HG02623 (cell line): Measurements from ENCODE around the gene SRA1.

Experiments used
- ATAC-seq: cut with Tn5 transposase; IDR thresholded peaks from one replicate; pipeline ENCODE4 v1.9.1; 2021; ENCODE audit warnings: moderate library complexity; ENCODE audit not compliant: unreplicated experiment

The SRA1 gene

DNA sequence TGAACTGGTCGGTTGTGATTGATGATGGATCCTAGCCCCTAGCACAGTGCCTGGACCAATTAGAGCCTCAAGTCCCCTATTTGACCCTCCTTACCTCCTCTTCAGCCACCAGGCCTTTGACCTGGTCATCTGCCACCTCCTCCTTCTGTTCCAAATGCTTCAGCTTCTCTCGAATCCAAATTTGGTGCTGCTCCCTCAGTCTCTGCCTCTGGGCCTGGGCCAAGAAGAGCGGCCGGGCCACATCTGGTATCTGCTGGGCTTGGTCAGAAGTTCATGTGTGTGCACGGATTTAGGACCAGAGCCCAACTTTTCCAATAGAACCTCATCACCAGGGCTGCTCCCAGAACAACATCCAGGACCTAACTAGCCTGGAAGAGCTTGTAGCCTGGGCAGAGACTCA lies 13.8 kb upstream of the SRA1 start:
- no peak for ATAC-seq

DNA sequence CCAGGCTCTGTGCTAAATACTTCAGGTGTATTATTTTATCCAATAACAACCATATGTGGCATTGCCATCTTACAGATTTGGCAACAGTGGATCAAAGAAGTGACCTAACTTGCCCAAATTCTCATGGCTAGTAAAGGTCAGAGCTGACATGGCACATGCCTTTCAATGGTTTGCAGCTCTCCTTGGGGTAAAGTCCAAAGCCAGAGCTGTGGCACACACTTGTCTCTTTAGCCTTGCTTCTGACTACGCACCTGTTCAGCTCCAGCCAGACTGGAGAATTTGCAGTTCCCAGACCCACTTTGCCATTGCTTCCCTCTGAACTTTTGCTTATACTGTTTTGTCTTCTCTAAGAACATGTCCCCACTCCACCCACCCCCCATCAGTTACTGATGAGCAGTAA lies 13.2 kb upstream of the SRA1 start:
- no peak for ATAC-seq

DNA sequence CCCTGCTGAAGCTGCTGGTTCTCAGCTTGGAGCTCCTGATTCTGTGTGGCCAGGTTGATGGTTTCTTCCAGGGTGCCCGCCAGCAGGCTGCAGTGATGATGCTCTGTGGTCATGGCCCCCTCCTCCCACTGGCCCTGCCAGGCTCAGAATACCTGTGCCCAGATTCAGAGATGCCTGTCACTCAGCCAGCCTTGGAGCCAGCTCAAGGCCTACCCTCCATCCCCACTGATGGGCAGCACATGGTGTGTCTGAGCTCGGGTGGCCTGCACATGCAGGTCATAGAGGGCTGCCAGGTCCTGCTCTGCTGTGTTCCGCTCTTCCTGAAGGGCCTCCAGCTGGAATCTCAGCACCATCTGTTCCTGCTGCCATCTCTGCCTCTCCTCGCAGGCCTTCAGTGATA lies 12.8 kb upstream of the SRA1 start:
- ATAC-seq: no peak

DNA sequence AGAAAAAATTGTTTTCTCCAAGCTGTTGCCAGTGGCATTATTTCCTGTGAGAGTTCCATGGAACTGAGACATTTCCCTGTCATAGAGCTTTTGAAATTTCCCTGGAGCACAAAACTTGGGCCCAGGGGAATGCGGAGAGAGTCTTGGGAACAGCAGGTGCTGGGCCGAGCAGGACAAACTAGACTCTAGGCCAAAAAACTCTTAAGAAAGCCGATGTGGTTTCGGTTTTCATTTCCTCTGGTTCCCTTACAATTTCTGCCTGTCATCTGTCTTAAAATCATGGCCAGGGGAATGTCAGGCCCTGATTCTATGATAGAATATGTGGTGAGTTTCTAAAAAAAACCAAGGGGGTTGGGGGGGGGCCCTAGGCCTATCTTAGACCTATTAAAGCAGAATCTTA lies 11.9 kb upstream of the SRA1 start:
- ATAC-seq: no peak

- no peak for ATAC-seq
These were observed 11.3 kb upstream of the SRA1 start for GRCh38 chr5:140568443-140569063.

- ATAC-seq: no peak
These were observed 10.6 kb upstream of the SRA1 start for GRCh38 chr5:140567871-140568270.

GRCh38 chr5:140567136-140567818 lies 10.0 kb upstream of the SRA1 start:
- no peak for ATAC-seq

- no peak for ATAC-seq
These were observed 9.4 kb upstream of the SRA1 start for GRCh38 chr5:140566665-140567064.

DNA sequence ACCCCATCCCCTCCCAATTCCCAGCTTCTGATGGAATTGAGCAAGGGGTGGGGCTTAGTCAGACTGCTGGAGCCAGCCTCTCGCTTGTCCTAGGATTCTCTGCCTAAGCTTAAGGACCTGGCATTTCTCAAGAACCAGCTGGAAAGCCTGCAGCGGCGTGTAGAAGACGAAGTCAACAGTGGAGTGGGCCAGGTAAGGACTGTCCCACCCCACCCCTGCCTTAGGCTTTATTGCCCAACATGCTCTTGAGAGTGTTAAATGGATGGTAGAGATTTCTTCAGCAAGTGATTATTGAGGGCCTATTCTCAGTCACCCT lies 8.5 kb upstream of the SRA1 start:
- no peak for ATAC-seq

GRCh38 chr5:140565024-140565779 lies 7.9 kb upstream of the SRA1 start:
- ATAC-seq: peak; percentile 6

DNA sequence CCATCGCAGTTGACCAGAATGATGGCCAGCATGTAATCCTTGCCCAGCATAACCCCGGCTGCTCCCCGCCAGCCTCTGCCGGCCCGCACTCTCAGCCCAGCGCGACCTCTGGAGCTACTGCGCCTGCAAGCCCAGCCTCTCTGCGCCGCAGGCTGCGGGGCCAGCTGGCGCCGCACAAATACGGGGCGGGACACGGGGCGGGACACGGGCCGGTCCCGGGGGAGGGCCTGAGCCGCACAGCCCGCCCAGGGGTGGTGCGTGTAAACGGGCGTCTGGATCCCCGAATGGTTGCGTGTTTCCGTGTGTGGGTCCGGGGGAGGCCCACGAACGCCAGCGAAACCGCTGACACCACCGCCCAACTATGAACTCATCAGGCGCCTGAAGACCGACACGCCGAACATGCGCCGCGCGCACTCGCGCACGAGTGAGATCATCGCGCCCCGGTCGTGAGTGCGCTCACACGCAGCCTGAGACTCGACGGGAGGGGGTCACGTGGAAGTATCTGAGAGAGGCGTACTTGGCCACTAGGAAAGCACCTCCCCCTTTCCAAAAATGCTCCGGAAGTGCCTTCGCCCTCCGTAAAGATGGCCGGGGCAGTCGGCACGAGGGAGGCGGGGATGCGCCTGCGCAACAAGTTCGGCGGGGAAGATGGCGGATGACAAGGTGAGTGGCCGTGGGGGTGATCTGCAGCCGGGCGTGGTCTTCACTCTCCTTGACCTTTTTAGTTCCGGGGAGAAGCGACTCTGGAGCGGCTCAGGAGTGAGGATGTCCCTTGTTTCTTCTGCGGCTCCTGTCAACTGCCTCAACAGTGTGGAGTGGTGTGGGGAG lies 7.1 kb upstream of the SRA1 start, which contains the start of the genes APBB3 and SLC35A4:
TSS of gene APBB3 (minus strand) at position 403 of the 828 bp plus-strand sequence. CDS start at position 50, 353 bp downstream.
TSS of gene SLC35A4 (plus strand) at position 633 of the 828 bp plus-strand sequence. CDS start 2,342 bp downstream, outside the sequence.
- peak; percentile 84 for ATAC-seq

GRCh38 chr5:140563596-140563995 lies 6.3 kb upstream of the SRA1 start:
- no peak for ATAC-seq

GRCh38 chr5:140561753-140562523 lies 4.7 kb upstream of the SRA1 start:
- ATAC-seq: no peak

DNA sequence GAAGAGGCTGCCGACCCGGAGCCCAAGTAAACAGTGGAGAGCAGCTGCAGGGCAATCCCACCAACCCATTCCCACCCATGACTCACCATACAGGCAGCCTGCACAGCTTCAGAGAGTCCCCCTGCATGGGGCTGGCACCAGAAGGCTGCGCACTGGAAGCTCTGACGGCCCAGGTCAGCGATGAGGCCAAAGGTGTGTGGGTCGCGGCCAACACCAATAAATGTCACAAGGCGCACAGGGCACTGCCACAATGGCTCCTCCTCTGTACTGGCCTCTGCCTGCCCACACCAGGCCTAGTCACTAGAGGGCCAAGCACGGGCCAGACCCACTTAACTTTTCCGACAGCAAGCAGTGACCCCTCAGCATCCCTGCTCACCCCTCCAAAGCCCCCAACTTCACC lies 3.0 kb upstream of the SRA1 start:
- ATAC-seq: no peak

DNA sequence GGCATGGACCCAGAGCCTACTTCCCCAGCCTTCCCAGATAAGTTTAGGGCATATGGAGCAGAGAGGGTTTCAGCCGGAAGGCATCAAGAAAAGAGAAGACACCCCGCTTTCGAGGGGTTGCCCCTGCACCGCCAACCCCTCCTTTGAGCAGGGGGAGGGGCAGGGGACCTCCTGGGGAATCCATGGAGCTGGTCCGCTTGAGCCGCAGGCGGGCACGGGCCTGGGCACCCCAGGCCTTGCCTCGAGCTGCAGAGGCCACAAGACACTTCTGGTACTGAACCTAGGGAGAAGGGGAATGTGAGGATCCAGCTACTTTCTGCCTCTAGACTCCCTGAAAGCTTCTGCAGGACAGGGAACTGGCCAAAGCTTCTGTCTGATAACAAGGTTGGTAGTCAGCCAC lies 1.3 kb upstream of the SRA1 start:
- ATAC-seq: no peak

DNA sequence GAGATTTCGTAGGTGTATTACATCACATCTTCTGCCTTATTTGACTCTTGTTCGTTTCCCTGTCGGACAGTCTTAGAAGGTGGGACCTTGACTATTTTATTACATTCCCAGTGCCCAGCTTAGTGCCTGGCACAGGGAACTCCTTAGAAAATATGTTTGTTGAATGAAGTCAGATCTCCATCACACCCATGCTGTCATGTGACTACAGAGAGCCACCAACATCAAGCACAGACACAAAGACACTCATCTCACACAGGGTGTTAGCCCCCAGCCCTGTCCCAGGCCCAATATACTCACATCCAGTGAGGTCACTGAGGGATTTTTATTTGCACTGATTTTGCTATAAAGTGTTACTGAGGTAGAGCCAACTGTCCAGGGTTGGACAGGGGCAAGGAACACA lies 692 bp upstream of the SRA1 start:
- no peak for ATAC-seq

DNA sequence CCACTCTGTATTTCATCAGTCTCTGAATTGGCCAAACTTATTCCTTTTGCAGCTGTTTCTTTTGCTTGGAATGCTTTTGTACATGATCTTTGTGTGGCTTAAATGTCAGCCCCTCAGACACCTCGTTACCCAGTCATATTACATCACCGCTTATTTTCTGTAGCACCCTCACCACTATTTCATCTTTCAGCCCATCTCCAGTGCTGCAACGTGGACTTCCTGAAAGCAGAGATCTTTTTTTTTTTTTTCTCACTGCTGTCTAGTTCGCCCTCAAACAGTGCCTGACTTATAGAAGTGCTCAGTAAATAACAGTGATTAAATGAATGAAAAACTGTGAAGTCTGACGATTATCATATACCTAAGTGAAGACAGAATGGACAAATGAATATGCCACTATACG lies 835 bp downstream of the SRA1 start:
- ATAC-seq: no peak

DNA sequence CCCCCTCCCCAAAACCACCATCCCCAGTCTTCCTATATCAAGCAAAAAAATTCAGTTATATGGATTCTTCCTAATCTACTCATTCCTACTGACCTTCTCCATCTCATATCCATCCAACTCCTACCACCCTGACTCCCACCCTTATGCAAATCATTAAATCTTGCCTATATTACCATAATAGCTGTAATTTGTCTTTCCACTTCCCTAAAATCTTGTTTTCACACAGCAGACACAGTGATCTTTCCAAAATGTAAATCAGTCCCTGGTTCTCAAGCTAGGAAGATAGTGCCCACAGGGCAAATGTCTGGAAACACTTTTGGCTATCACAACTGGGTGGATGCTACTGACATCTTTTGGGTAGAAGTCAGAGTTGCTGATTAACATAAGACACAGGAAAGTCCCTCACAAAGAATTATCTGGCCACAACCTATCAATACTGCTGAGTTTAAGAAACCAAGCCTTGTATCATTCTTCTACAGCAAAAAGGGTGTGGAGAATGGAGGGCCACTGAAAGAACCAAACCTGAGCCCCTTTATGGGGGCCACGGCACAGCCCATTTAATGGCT lies 1.4 kb downstream of the SRA1 start:
- ATAC-seq: no peak

- no peak for ATAC-seq
These were observed 2.8 kb downstream of the SRA1 start for GRCh38 chr5:140554454-140554853.

DNA sequence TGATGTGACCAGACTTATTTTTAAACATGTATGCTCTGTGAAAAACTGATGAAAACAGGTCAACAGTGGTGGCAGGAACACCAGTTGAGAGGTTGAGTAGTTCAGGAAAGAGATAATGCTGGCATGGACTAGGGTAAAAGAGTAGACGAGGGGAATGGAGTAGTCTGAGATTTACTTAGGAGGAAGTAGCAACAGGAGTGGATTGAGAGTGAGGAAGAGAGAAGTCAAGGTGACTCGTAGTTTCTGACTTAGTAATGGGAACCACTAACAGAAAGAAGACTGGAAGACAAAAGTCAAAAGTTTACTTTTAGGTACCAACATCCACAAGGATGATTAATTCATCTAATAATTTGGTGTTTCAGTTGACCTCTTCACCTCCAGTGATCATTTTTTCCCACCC lies 3.6 kb downstream of the SRA1 start:
- no peak for ATAC-seq
